Stimulated activated CD8-positive, alpha-beta memory T cell treated with anti-CD3 and anti-CD28 coated beads, Interleukin-7, amount 100 ng/mL, for 4 hours (primary cell): ENCODE measurements around the gene RAPGEF4.

Source experiments
- DNase-seq, 2 donors: peaks; one replicate each; pipeline ENCODE4 v3.0.0-alpha.2; 2020; ENCODE audit warnings: low read depth in 2 of 2

Gene RAPGEF4

DNA sequence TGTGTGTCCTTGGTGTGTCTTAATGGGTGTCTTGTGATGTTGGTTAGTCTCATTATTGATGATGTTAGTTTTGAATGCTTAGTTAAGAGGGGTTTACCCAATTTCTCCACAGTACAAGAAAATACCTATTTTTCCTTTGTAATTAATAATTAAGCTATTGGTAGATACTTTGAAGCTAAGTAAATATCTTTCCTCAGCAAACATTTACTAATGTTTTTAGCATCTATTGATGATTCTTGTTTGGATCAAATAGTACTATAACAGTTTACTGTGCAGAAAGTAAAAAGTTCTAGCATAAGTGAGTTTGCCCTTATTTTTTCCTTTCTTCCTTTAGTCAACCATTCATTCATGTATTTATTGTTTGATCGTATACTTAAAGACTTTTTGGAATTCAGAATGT is 359.1 kb downstream of the RAPGEF4 start:
- DNase-seq, result no peak

DNA sequence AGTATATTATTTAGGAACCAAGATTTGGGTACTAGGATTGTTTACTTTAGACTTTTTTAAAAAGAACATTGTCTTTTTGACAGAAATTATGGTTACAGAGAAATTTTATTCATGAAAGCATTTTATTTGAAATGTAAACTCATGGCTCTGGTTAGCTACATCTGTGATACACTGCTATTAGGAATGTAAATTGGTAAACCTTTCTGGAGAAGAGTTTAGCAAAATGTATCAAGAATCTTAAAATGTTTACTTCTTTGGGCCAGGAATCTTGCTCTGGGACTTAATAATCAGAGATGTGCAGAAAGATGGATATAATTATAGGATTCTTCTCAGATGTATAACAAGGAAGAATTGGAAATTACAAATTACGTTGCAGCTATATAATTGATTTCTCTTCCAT is 359.7 kb downstream of the RAPGEF4 start:
- no peak for DNase-seq

DNA sequence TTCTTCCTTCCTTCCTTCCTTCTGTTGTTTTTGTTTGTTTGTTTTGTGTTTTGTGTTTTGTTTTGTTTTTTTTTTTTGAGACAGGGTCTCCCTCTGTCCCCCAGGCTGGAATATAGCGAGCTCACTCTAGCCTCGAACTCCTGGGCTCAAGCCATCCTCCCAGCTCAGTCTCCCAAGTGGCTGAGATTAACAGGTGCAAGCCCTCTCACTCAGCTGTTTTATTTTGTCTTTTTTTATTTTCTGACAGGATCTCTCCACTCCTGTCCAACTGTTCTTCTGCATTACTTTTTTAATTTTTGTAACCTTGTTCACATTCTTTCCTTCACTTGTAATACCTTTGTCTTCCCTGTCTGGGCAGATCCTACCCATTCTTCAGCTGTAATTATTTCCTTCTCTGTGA is 363.6 kb downstream of the RAPGEF4 start:
- DNase-seq, result no peak

DNA sequence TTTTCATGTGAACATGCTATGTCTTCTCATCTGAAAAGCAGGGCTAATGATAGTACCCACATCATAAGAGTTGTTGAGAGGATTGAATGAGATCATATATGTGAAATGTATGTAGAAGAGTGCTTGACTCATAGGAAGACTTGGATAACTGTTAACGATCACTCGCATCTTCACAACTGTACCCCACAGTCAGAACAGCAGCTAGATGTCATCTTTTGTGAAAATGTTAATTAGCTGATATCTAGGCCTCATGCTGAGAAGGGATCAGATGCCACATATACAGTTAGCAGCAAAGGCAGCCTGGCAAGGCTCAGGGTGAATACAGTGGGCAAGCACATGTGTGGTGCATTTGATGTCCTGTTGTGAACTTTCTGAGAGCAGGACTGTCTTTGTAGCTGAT is 364.2 kb downstream of the RAPGEF4 start:
- no peak for DNase-seq

DNA sequence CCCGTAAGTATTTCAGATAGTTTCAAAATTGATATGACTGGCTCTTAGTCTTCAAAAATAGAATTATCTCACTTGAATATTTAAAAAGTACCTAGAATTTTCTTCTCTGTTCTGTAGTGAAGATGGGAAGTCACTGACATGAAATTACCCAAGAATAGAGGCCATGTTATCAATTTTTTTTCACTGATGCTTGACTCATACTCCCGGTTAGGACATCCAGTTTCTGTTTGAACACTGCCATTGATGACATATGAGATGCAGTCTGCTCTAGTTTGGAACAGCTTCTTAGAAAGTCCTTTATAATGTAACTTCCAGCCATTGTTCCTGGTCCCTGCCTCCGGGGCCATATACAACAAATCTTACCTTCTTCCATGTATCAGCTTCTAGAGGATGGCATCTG is 366.0 kb downstream of the RAPGEF4 start:
- no peak for DNase-seq
